ENCODE measurements around the gene MDM1.

Gene MDM1

GRCh38 chr12:68321140-68321539, 11.0 kb downstream of the MDM1 start (continued):
- TF ChIP-seq TOX (CRISPR knock-in tag; IDR thresholded peaks at IDR 0.05; ENCODE audit: borderline replicate concordance) (no peak), OSR1 (CRISPR knock-in tag; IDR thresholded peaks at IDR 0.05) (no peak)

DNA sequence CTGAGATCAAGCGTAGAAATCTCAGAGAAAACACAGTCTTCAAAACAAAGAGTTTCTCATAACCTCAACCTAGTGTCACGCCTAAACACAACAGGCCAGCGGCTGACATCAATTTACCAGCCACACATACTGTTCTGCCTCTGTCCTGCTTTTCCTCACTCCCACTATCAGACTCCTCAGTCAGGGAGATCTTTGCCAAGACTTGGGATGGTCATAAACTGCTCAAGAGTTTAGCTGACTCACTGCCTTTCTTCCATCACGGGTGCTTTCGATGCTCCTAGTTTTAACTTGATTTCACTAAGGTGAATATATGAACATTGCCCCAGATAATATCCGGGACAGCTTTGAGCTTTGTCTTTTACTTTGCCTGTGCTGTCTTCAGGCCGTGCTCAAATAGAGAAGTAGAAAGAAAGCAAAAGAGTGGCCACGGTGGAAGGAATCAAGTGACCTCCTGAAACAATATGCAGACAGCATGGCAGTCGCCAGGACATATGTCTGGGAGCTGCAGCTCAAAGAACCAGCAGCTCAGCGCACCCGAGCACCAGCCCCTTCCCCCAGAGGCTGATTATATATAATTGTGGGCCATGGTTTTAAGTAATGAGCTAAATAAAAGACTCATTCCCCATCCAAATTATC, 12.1 kb downstream of the MDM1 start:
- no peak for TF ChIP-seq ZNF565 (CRISPR knock-in tag; conservative IDR thresholded peaks at IDR 0.05; ENCODE audit: low read depth)
- 0 out of 2 replicates have a peak, but pooled peaks have one; percentile 66 for TF ChIP-seq CSDC2 (CRISPR knock-in tag; IDR thresholded peaks at IDR 0.05)
- peak; percentile 65 for TF ChIP-seq ISL1 (CRISPR knock-in tag; IDR thresholded peaks at IDR 0.05)
- no peak for TF ChIP-seq GLIS3 (CRISPR knock-in tag; IDR thresholded peaks at IDR 0.05)
- no peak for TF ChIP-seq PPARA (CRISPR knock-in tag; IDR thresholded peaks at IDR 0.05; ENCODE audit: borderline replicate concordance)
- peak; percentile 68 for TF ChIP-seq ZFP3 (CRISPR knock-in tag; IDR thresholded peaks at IDR 0.05)
- peak; percentile 86 for ATAC-seq

GRCh38 chr12:68317047-68317667, 15.0 kb downstream of the MDM1 start:
- TF ChIP-seq CSDC2 (CRISPR knock-in tag; IDR thresholded peaks at IDR 0.05) (no peak), PPARA (CRISPR knock-in tag; IDR thresholded peaks at IDR 0.05; ENCODE audit: borderline replicate concordance) (no peak), ARNTL (CRISPR knock-in tag; IDR thresholded peaks at IDR 0.05; ENCODE audit: borderline replicate concordance, low read depth) (no peak), TCF4 (CRISPR knock-in tag; IDR thresholded peaks at IDR 0.05; ENCODE audit: borderline replicate concordance) (no peak), ZC3H10 (CRISPR knock-in tag; IDR thresholded peaks at IDR 0.05) (no peak), ZFP3 (CRISPR knock-in tag; IDR thresholded peaks at IDR 0.05) (no peak), ZFP30 (CRISPR knock-in tag; IDR thresholded peaks at IDR 0.05) (no peak), ZNF565 (CRISPR knock-in tag; conservative IDR thresholded peaks at IDR 0.05; ENCODE audit: low read depth) (no peak), ISL1 (CRISPR knock-in tag; IDR thresholded peaks at IDR 0.05) (no peak), GLIS3 (CRISPR knock-in tag; IDR thresholded peaks at IDR 0.05) (no peak), TOX (CRISPR knock-in tag; IDR thresholded peaks at IDR 0.05; ENCODE audit: borderline replicate concordance) (no peak), RARB (CRISPR knock-in tag; IDR thresholded peaks at IDR 0.05) (no peak), BACH2 (CRISPR knock-in tag; IDR thresholded peaks at IDR 0.05; ENCODE audit: borderline replicate concordance) (no peak)
- TF ChIP-seq, protein P1, sequence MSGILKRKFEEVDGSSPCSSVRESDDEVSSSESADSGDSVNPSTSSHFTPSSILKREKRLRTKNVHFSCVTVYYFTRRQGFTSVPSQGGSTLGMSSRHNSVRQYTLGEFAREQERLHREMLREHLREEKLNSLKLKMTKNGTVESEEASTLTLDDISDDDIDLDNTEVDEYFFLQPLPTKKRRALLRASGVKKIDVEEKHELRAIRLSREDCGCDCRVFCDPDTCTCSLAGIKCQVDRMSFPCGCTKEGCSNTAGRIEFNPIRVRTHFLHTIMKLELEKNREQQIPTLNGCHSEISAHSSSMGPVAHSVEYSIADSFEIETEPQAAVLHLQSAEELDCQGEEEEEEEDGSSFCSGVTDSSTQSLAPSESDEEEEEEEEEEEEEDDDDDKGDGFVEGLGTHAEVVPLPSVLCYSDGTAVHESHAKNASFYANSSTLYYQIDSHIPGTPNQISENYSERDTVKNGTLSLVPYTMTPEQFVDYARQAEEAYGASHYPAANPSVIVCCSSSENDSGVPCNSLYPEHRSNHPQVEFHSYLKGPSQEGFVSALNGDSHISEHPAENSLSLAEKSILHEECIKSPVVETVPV (CRISPR knock-in tag; IDR thresholded peaks at IDR 0.05): no peak
- TF ChIP-seq, protein P2, sequence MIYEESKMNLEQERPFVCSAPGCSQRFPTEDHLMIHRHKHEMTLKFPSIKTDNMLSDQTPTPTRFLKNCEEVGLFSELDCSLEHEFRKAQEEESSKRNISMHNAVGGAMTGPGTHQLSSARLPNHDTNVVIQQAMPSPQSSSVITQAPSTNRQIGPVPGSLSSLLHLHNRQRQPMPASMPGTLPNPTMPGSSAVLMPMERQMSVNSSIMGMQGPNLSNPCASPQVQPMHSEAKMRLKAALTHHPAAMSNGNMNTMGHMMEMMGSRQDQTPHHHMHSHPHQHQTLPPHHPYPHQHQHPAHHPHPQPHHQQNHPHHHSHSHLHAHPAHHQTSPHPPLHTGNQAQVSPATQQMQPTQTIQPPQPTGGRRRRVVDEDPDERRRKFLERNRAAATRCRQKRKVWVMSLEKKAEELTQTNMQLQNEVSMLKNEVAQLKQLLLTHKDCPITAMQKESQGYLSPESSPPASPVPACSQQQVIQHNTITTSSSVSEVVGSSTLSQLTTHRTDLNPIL (CRISPR knock-in tag; IDR thresholded peaks at IDR 0.05; ENCODE audit: low read depth): no peak
- TF ChIP-seq, protein P3, sequence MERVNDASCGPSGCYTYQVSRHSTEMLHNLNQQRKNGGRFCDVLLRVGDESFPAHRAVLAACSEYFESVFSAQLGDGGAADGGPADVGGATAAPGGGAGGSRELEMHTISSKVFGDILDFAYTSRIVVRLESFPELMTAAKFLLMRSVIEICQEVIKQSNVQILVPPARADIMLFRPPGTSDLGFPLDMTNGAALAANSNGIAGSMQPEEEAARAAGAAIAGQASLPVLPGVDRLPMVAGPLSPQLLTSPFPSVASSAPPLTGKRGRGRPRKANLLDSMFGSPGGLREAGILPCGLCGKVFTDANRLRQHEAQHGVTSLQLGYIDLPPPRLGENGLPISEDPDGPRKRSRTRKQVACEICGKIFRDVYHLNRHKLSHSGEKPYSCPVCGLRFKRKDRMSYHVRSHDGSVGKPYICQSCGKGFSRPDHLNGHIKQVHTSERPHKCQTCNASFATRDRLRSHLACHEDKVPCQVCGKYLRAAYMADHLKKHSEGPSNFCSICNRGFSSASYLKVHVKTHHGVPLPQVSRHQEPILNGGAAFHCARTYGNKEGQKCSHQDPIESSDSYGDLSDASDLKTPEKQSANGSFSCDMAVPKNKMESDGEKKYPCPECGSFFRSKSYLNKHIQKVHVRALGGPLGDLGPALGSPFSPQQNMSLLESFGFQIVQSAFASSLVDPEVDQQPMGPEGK (CRISPR knock-in tag; IDR thresholded peaks at IDR 0.05; ENCODE audit: borderline replicate concordance): no peak
- TF ChIP-seq, protein P4, sequence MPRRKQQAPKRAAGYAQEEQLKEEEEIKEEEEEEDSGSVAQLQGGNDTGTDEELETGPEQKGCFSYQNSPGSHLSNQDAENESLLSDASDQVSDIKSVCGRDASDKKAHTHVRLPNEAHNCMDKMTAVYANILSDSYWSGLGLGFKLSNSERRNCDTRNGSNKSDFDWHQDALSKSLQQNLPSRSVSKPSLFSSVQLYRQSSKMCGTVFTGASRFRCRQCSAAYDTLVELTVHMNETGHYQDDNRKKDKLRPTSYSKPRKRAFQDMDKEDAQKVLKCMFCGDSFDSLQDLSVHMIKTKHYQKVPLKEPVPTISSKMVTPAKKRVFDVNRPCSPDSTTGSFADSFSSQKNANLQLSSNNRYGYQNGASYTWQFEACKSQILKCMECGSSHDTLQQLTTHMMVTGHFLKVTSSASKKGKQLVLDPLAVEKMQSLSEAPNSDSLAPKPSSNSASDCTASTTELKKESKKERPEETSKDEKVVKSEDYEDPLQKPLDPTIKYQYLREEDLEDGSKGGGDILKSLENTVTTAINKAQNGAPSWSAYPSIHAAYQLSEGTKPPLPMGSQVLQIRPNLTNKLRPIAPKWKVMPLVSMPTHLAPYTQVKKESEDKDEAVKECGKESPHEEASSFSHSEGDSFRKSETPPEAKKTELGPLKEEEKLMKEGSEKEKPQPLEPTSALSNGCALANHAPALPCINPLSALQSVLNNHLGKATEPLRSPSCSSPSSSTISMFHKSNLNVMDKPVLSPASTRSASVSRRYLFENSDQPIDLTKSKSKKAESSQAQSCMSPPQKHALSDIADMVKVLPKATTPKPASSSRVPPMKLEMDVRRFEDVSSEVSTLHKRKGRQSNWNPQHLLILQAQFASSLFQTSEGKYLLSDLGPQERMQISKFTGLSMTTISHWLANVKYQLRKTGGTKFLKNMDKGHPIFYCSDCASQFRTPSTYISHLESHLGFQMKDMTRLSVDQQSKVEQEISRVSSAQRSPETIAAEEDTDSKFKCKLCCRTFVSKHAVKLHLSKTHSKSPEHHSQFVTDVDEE (CRISPR knock-in tag; IDR thresholded peaks at IDR 0.05): no peak
- TF ChIP-seq, protein P5, sequence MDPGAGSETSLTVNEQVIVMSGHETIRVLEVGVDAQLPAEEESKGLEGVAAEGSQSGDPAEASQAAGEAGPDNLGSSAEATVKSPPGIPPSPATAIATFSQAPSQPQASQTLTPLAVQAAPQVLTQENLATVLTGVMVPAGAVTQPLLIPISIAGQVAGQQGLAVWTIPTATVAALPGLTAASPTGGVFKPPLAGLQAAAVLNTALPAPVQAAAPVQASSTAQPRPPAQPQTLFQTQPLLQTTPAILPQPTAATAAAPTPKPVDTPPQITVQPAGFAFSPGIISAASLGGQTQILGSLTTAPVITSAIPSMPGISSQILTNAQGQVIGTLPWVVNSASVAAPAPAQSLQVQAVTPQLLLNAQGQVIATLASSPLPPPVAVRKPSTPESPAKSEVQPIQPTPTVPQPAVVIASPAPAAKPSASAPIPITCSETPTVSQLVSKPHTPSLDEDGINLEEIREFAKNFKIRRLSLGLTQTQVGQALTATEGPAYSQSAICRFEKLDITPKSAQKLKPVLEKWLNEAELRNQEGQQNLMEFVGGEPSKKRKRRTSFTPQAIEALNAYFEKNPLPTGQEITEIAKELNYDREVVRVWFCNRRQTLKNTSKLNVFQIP (CRISPR knock-in tag; IDR thresholded peaks at IDR 0.05; ENCODE audit: borderline replicate concordance, low read depth): no peak
- no peak for ATAC-seq

Measured in SK-N-SH treated with all-trans-retinoic acid at 6 μM for 48 hours (cell line).